GM18907 (cell line): ENCODE measurements around the gene UBA6.
"Not testable (repeated sequence)": the region's sequence is repeated elsewhere in the genome, so short reads cannot be mapped to it uniquely, and the experiment has no call there.

ENCODE experiments used
- ATAC-seq: cut with Tn5 transposase; IDR thresholded peaks from one replicate; pipeline ENCODE4 v1.9.1; 2021; ENCODE audit warnings: mild to moderate bottlenecking, moderate library complexity; ENCODE audit not compliant: unreplicated experiment

Gene UBA6

DNA sequence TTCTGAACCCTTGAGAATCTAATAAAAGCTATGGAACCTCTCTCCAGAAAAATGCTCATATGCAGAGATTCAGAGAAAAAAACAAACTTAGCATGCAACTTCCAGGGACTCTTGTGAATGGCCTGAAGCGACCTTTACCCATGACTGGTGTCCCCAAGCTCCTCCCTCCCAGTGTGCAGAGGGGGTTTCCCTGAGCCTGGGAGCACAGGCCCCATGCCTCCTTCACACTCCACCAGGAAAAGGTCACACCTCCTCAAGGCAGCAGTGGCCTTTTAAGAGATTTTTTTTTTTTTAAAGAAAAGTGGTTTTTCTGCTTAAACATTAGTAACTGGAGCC is 13.3 kb upstream of the UBA6 start:
- ATAC-seq, result peak; percentile 72

GRCh38 chr4:67713529-67714247 is 12.7 kb upstream of the UBA6 start:
- no peak for ATAC-seq

DNA sequence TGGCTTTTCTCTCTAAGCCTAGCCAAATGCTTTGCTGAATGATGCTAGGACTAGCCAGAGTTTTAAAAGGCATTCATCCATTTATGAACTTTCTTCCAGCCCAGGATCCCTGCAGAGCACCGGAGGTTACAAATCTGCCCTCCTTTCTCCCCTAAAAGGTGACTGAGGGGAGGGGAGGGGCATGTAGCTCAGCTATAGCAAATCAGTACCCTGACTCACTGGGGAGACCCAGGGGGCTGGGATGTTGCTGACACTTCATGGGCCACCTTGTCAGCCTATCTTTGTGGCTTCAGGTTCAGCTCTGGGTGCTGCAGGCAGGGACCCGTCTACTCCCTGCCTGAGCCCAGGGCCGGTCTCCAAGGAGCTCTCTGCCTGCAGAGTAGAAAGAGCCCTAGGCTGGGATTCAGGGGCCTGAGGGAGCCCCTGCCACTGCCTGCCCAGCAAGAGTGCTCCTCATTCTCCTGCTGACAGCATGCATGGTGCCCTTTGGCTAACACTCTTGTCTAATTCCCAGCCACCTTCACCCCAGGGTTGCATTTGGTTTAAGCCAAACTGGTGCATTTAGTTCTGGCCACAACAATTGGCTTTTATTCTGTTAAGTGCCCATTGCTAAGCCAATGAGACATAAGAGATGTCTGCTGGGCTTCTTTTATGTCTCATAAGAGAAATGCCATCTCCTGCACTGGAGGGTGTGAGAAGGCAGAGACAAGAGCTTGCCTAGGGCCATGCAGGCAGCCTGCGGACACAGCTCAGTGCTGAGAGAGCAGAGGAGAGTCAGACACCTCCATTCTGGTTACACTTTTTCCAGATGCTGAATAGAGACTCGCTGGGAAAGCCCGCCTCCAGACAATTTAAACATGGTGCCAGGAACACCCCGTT is 11.9 kb upstream of the UBA6 start:
- ATAC-seq, result no peak

- no peak for ATAC-seq
These were observed 11.2 kb upstream of the UBA6 start for GRCh38 chr4:67712000-67712625.

GRCh38 chr4:67706682-67707081 is 5.7 kb upstream of the UBA6 start:
- ATAC-seq, result not testable (repeated sequence)

- ATAC-seq, result no peak
These were observed 3.9 kb upstream of the UBA6 start for GRCh38 chr4:67704843-67705242.

DNA sequence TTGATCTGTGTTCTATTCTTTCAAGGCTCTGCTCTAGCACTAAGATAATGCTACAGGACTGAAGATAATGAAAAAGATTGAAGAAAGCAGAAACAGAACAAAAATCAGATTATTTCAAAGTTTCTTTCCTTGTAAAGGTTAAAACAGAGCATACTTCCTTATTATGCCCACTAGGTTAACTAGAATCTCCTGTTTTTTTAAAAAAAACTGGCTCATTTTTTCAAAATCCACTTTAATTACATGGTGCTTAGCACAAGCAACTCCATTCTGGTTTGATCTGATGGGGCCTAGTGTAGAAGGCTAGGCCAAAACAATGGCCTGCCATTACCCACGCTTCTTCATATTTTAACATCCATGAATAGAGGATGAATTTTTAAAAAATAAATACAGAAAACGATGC is 1.2 kb upstream of the UBA6 start:
- ATAC-seq, result no peak

GRCh38 chr4:67701517-67701850 is 529 bp upstream of the UBA6 start:
- ATAC-seq, result peak; percentile 18

DNA sequence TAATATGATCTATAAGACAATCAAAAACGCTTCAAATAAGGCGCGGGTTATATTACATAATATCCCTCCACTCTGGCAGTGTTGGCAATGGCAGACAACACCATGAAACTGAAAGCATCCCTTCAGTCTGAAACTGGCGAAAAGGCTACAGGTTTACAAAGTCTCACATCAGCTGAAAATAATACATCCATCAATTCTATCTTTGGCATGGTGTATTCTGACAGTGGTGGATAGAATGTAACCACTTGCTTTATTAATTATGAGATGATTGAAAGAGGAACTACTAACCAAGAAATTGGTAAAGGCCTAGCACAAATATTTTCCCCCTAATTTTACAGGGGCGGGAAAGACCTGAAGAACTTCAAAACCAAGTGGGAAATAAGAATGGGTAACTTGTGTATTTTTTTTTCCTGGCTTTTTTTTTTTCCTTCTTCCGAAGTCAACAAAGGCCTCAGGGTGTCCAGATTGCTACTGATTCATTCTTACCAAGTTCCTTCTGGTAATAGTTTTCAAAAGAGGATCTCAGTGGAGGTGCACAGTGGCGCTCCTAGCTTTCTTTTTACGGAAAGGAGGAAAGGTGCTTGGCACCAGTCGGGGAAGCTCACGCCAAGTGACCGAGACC is 728 bp downstream of the UBA6 start:
- peak; percentile 23 for ATAC-seq

- ATAC-seq, result no peak
These were observed 1.4 kb downstream of the UBA6 start for GRCh38 chr4:67699603-67700002.

- no peak for ATAC-seq
These were observed 2.9 kb downstream of the UBA6 start for GRCh38 chr4:67697860-67698687.

GRCh38 chr4:67696061-67696460 is 4.9 kb downstream of the UBA6 start:
- ATAC-seq, result no peak

DNA sequence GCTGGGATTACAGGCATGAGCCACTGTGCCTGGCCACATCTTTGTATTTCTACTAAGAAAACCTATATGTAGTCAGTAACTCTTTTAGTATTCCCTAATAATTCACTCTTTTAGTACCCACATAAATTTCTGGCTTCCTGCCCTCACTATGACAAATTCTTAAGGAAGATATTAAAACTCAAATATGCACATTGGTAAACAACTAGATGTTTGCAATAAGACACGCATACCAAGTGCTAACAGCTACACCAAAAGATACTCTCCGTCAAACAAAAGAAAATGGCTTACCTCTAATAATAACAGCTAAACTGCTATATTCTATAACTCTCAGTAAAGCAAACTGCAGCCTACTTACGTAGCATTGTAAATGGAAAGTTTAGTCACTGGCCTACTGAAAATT is 6.3 kb downstream of the UBA6 start:
- no peak for ATAC-seq

DNA sequence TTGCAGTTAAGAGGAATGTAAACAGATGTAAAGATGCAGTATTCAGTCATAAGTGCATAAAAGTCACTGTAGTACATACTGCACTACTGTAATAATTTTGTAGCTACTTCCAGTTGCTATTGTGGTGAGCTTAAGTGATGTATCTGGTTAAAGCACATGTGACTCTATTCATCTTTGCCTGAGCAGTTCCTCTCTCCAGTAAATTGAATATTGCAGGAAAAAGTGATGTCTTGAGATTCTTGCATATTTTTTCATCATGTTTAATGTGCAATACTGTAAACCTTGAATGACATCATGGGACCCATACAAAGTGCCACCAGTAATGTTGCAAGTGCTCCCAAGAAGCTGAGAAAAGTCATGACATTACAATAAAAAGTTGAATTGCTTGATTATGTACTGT is 9.6 kb downstream of the UBA6 start:
- no peak for ATAC-seq

DNA sequence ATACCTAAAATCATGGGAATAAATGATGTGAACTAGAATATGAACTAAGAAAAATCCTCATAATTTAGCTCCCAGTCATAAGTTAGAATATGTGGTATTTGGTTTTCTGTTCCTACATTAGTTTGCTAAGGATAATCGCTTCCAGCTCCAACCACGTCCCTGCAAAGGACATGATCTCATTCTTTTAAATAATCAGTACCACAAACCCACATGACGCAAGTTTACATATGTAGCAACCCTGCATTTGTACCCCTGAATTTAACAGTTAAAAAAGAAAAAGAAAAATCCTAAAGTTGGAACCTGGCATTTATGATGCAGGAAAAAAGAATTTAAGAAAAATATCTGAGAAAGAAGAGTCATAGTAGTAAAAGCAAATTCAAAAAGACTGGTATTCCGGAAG is 13.3 kb downstream of the UBA6 start:
- no peak for ATAC-seq

- peak; percentile 13 for ATAC-seq
These were observed 15.5 kb downstream of the UBA6 start for GRCh38 chr4:67685532-67685859.

DNA sequence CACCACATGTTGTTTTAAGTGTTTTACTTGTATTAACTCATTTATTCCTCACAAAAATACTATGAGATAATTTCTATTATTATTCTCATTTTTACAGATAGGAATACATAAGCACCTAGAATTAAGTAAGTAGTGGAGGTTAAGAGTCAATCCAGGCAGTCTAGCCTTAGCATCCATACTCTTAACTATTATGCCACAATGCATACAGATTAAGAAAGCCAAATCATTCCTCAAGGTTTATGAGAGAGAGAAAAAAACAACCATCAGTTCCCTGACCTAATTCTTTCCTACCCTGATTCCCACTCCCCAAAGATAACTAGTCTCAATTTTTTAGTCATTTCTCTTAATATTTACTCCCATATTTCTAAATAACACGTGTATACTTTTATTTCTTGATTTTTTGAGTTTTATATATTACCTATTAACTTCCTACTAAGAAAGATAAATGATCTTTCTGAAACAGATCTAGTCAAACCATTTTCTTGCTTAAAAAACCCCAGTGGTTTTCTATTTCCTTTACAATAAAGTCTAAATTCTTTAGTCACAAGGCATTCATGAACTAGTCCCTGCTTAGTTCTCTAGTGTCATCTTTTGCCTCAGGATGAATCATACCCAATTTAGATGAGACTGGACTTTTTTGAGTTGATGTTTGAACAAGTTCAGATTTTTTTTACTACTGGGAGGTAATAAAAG is 16.0 kb downstream of the UBA6 start:
- peak; percentile 83 for ATAC-seq

- no peak for ATAC-seq
These were observed 18.7 kb downstream of the UBA6 start for GRCh38 chr4:67682266-67682665.

DNA sequence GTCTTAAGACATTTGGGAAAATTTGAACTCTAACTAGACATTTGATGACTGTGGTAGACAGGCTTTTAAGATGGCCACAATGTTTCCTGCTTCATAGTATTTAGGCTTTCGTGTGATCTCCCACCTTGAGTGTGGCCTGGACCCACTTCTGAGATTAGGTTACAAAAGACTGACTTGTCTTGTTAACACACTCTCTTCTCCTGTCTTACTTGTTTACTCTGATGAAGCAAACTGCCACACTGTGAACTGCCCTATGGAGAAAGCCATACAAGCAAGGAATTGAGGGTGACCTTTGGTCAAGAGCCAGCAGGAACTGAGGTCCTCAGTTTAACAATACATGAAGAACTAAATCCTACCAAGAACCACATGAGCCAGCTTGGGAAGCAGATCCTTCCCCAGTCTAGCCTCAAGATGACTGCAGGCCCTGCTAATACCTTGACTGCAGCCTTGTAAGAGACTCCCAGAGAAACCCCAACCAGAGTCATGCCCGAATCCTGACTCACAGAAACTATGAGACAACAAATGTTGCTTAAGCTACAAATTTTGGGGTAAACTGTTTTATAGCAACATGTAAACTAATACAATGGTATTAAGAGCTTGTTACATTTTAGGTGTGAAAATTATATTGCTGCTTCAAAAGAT is 20.3 kb downstream of the UBA6 start:
- ATAC-seq, result no peak

GRCh38 chr4:67678612-67679011 is 22.3 kb downstream of the UBA6 start:
- ATAC-seq, result no peak
